Esophagus muscularis mucosa (tissue), 4 donors: ENCODE results near the gene TP73. TPM values are rescaled to one million over a fixed set of nuclear protein-coding genes. Genes with fewer than 3 reads are reported as not detected.

ENCODE experiments used
- DNase-seq: peaks from one replicate; pipeline ENCODE4 v3.0.0-alpha.2; 2017; ENCODE audit errors: extremely low spot score
- H3K27ac ChIP-seq, 4 donors: fragments of 200-600 bp; sonication (generic); replicated peaks in 1 of 4; 1 replicate in 3 of 4; 2 replicates in 1 of 4; pipeline ENCODE4 v1.5.1; 2016 to 2019; ENCODE audit warnings: mild to moderate bottlenecking in 1 of 4
- H3K27me3 ChIP-seq, 4 donors: fragments of 200-600 bp; sonication (generic); one replicate each; pipeline versions ENCODE4 v1.5.1 to v1.6.0; 2016 to 2019
- H3K36me3 ChIP-seq, 4 donors: fragments of 200-600 bp; sonication (generic); one replicate each; pipeline ENCODE4 v1.5.1; 2016 to 2019
- H3K4me1 ChIP-seq, 4 donors: fragments of 200-600 bp; sonication (generic); one replicate each; pipeline ENCODE4 v1.5.1; 2016 to 2019
- H3K4me3 ChIP-seq, 4 donors: fragments of 200-600 bp; sonication (generic); 1 replicate in 2 of 4; 2 replicates in 2 of 4; pipeline ENCODE4 v1.5.1; 2016 to 2019; ENCODE audit warnings: mild to moderate bottlenecking in 4 of 4, moderate library complexity in 1 of 4
- H3K9me3 ChIP-seq, 4 donors: fragments of 200-600 bp; sonication (generic); 1 replicate in 3 of 4; 2 replicates in 1 of 4; pipeline ENCODE4 v1.5.1; 2016 to 2019
- EP300 ChIP-seq: sonication (generic); formaldehyde crosslinking; IDR thresholded peaks from one replicate; pipeline ENCODE4 v1.6.1; 2017; ENCODE audit warnings: antibody characterized with exemption
- POLR2A ChIP-seq: fragments of 450-650 bp; IDR thresholded peaks from one replicate; pipeline ENCODE4 v1.6.1; 2017; ENCODE audit warnings: antibody characterized with exemption, moderate library complexity, mild to moderate bottlenecking, low read depth
- POLR2AphosphoS5 ChIP-seq, 2 donors: sonication (generic); formaldehyde crosslinking; IDR thresholded peaks; one replicate each; pipeline ENCODE4 v1.6.1; 2017; ENCODE audit warnings: antibody characterized with exemption in 2 of 2
- WGBS: methylation state at CpG from one replicate; pipeline ENCODE4 v1.1.5; 2018; 5-methylcytosine and 5-hydroxymethylcytosine counted together
- intact Hi-C: fragments of 100-400 bp; cut with DNase I; formaldehyde crosslinking; loops from one replicate; pipeline ENCODE4 v1.15.1; 2023
- total RNA-seq, 4 donors: library from RNA; depleted of rRNA; stranded (reverse); fragments of >200 nt; gene quantifications; one replicate each; pipeline versions ENCODE4 v1.1.0 to v1.2.1, GENCODE V29; 2016
- TF ChIP-seq, protein P1 (sequence below), 3 experiments: fragments of 200-600 bp in 2 of 3; fragments of 450-650 bp in 1 of 3; sonication (generic) in 2 of 3; IDR thresholded peaks; one replicate each; pipeline ENCODE4 v1.5.1; 2017 to 2019; ENCODE audit warnings: antibody characterized with exemption in 3 of 3, mild to moderate bottlenecking in 2 of 3, moderate library complexity in 1 of 3

Gene TP73
- total RNA-seq, 4 donors from 2014 or later: not detected

GRCh38 chr1:3636531-3636930, 15.8 kb upstream of the TP73 start:
- 96% methylated on average over 11 of the region's 11 CpGs for WGBS
- H3K36me3 ChIP-seq: peaks cover 54 to 100% (median 99%) of the 10 kb centered on the region in 4 donors
- no peak overlapping the region for H3K27ac ChIP-seq
- H3K4me3 ChIP-seq: no peak overlapping the region
- H3K4me1 ChIP-seq: no peaks in the 10 kb centered on the region
- TF ChIP-seq POLR2AphosphoS5 (IDR thresholded peaks at IDR 0.05): no peak
- no peak for TF ChIP-seq POLR2A
- no peak for TF ChIP-seq EP300
- TF ChIP-seq, protein P1, sequence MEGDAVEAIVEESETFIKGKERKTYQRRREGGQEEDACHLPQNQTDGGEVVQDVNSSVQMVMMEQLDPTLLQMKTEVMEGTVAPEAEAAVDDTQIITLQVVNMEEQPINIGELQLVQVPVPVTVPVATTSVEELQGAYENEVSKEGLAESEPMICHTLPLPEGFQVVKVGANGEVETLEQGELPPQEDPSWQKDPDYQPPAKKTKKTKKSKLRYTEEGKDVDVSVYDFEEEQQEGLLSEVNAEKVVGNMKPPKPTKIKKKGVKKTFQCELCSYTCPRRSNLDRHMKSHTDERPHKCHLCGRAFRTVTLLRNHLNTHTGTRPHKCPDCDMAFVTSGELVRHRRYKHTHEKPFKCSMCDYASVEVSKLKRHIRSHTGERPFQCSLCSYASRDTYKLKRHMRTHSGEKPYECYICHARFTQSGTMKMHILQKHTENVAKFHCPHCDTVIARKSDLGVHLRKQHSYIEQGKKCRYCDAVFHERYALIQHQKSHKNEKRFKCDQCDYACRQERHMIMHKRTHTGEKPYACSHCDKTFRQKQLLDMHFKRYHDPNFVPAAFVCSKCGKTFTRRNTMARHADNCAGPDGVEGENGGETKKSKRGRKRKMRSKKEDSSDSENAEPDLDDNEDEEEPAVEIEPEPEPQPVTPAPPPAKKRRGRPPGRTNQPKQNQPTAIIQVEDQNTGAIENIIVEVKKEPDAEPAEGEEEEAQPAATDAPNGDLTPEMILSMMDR (IDR thresholded peaks at IDR 0.05): no peak
- intact Hi-C loops: no loop called here
- DNase-seq: no peak
- H3K9me3 ChIP-seq: no peaks in the 10 kb centered on the region
- H3K27me3 ChIP-seq: no peaks in the 10 kb centered on the region

DNA sequence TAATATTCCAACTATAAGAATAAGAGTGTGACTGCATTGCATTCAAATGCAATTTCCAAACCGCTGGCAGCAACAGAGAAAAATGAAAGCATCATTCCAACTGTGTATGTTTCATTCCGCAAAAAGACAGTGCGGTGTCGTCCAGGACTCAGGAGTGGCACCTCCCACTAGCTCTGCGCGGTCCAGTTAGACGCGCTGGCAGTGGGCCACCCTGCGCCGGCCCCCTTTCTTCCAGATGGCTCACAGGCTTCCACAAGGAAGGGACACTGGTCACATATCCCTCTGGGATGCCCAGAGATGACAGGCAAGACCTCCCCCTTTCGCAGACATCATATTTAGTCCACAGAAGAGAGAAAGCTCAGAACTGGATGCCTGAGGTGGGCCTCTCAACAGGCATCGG, 14.3 kb upstream of the TP73 start:
- H3K4me1 ChIP-seq: no peaks in the 10 kb centered on the region
- no peak overlapping the region for H3K27ac ChIP-seq
- H3K27me3 ChIP-seq: no peaks in the 10 kb centered on the region
- intact Hi-C loops: no loop called here
- TF ChIP-seq, protein P1 (IDR thresholded peaks at IDR 0.05): no peak
- TF ChIP-seq POLR2AphosphoS5 (IDR thresholded peaks at IDR 0.05) (no peak), POLR2A (no peak), EP300 (no peak)
- peaks cover 49 to 98% (median 89%) of the 10 kb centered on the region in 4 donors for H3K36me3 ChIP-seq
- 81% methylated on average over 8 of the region's 12 CpGs for WGBS
- no peak for DNase-seq
- no peak overlapping the region for H3K4me3 ChIP-seq
- no peaks in the 10 kb centered on the region for H3K9me3 ChIP-seq

DNA sequence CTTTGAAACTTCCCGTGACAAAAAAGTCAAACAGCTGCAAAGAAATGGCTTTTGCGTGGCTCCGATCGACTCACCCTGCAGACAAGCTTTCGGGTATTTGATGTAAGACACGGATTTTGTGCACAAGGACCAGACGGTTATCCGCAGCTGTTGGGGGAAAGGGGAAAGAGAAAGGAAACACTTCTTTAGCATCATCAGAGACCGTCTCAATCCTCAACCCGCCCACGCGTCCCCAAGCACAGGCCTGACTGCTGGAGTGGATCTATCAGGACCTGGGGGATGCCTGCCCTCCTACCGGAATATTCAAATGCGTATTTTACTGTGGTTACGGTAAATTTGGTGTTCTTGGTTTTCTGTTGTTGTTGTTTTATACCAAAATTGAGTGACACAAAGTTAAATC, 13.6 kb upstream of the TP73 start:
- no peak for DNase-seq
- no peak for TF ChIP-seq EP300
- TF ChIP-seq, protein P1 (IDR thresholded peaks at IDR 0.05): no peak
- TF ChIP-seq POLR2A: no peak
- TF ChIP-seq POLR2AphosphoS5 (IDR thresholded peaks at IDR 0.05): no peak
- 95% methylated on average over 15 of the region's 15 CpGs for WGBS
- no peak overlapping the region for H3K27ac ChIP-seq
- peaks cover 53 to 96% (median 86%) of the 10 kb centered on the region in 4 donors for H3K36me3 ChIP-seq
- intact Hi-C loops: no loop called here
- H3K4me3 ChIP-seq: no peak overlapping the region
- H3K27me3 ChIP-seq: no peaks in the 10 kb centered on the region
- no peaks in the 10 kb centered on the region for H3K9me3 ChIP-seq
- no peaks in the 10 kb centered on the region for H3K4me1 ChIP-seq

- intact Hi-C loops: no loop called here
- Histone ChIP-seq H3K27ac (no peak overlapping the region), H3K27me3 (no peaks in the 10 kb centered on the region), H3K36me3 (peaks cover 52 to 92% (median 81%) of the 10 kb centered on the region in 4 donors), H3K9me3 (no peaks in the 10 kb centered on the region), H3K4me3 (no peak overlapping the region), H3K4me1 (no peaks in the 10 kb centered on the region)
- no peak for TF ChIP-seq POLR2A
- TF ChIP-seq POLR2AphosphoS5 (IDR thresholded peaks at IDR 0.05): no peak
- TF ChIP-seq, protein P1 (IDR thresholded peaks at IDR 0.05): no peak
- TF ChIP-seq EP300: no peak
- DNase-seq: no peak
- WGBS: 85% methylated on average over 10 of the region's 23 CpGs
These were observed 12.9 kb upstream of the TP73 start for GRCh38 chr1:3639397-3639911.
